Measurements from ENCODE around the gene EFCAB9.

GRCh38 chr5:172200476-172200875, 6.5 kb downstream of the EFCAB9 start:
- TF ChIP-seq TP53 (CRISPR knock-in tag; IDR thresholded peaks at IDR 0.05) (no peak), CTCF (IDR thresholded peaks at IDR 0.05) (no peak), POLR2AphosphoS2 (conservative IDR thresholded peaks at IDR 0.05; ENCODE audit: low read length) (no peak), MAX (IDR thresholded peaks at IDR 0.05) (no peak), HDAC2 (IDR thresholded peaks at IDR 0.05) (no peak), MYC (IDR thresholded peaks at IDR 0.05; ENCODE audit: borderline replicate concordance, low read length) (no peak), EP300 (IDR thresholded peaks at IDR 0.05) (no peak), POLR2A (IDR thresholded peaks at IDR 0.05; ENCODE audit: low read length) (no peak)
